ENCODE data around the gene ZNF385B. TPM values are rescaled to one million over a fixed set of nuclear protein-coding genes. Genes with fewer than 3 reads are reported as not detected.

Gene ZNF385B
- total and polyA plus RNA-seq, 2 donors from 2014 or later = 5.9 to 10.9 TPM

- no peaks in the 10 kb centered on the region for H3K4me1 ChIP-seq (ENCODE audit: control insufficient read depth in 2 of 3, insufficient read depth in 2 of 3, low read depth in 1 of 3, low read length in 3 of 3)
- intact Hi-C loops (cut with DNase I) = no loop called here
- no peak overlapping the region for H3K9ac ChIP-seq (ENCODE audit: low read length in 3 of 3)
- TF ChIP-seq, protein P1, sequence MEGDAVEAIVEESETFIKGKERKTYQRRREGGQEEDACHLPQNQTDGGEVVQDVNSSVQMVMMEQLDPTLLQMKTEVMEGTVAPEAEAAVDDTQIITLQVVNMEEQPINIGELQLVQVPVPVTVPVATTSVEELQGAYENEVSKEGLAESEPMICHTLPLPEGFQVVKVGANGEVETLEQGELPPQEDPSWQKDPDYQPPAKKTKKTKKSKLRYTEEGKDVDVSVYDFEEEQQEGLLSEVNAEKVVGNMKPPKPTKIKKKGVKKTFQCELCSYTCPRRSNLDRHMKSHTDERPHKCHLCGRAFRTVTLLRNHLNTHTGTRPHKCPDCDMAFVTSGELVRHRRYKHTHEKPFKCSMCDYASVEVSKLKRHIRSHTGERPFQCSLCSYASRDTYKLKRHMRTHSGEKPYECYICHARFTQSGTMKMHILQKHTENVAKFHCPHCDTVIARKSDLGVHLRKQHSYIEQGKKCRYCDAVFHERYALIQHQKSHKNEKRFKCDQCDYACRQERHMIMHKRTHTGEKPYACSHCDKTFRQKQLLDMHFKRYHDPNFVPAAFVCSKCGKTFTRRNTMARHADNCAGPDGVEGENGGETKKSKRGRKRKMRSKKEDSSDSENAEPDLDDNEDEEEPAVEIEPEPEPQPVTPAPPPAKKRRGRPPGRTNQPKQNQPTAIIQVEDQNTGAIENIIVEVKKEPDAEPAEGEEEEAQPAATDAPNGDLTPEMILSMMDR (IDR thresholded peaks at IDR 0.05; ENCODE audit: borderline replicate concordance, extremely low read depth, insufficient read depth) = no peak
- no peaks in the 10 kb centered on the region for H3K9me3 ChIP-seq (ENCODE audit: control insufficient read depth in 2 of 3, insufficient read depth in 1 of 3, low read length in 3 of 3)
- H3K27me3 ChIP-seq (ENCODE audit: control insufficient read depth, insufficient read depth, low read length) = no peaks in the 10 kb centered on the region
- no peaks in the 10 kb centered on the region for H3K36me3 ChIP-seq (ENCODE audit: control insufficient read depth in 2 of 3, insufficient read depth in 3 of 3, low read length in 3 of 3)
- no peak for DNase-seq
- H3K4me3 ChIP-seq (ENCODE audit: low read length in 3 of 3) = no peak overlapping the region
- no peak overlapping the region for H3K27ac ChIP-seq (ENCODE audit: low read depth in 2 of 2, low read length in 2 of 2)
- no peak for FAIRE-seq
Observed at GRCh38 chr2:179773986-179774385, 87.4 kb downstream of the ZNF385B start.

GRCh38 chr2:179772346-179772745, 89.1 kb downstream of the ZNF385B start:
- Histone ChIP-seq H3K9me3 (ENCODE audit: control insufficient read depth in 2 of 3, insufficient read depth in 1 of 3, low read length in 3 of 3) (no peaks in the 10 kb centered on the region), H3K4me3 (ENCODE audit: low read length in 3 of 3) (no peak overlapping the region), H3K27me3 (ENCODE audit: control insufficient read depth, insufficient read depth, low read length) (no peaks in the 10 kb centered on the region), H3K27ac (ENCODE audit: low read depth in 2 of 2, low read length in 2 of 2) (no peak overlapping the region), H3K36me3 (ENCODE audit: control insufficient read depth in 2 of 3, insufficient read depth in 3 of 3, low read length in 3 of 3) (no peaks in the 10 kb centered on the region), H3K4me1 (ENCODE audit: control insufficient read depth in 2 of 3, insufficient read depth in 2 of 3, low read depth in 1 of 3, low read length in 3 of 3) (no peaks in the 10 kb centered on the region), H3K9ac (ENCODE audit: low read length in 3 of 3) (no peak overlapping the region)
- intact Hi-C loops (cut with DNase I) = no loop called here
- DNase-seq (no peak), FAIRE-seq (no peak)
- TF ChIP-seq, protein P1 (IDR thresholded peaks at IDR 0.05; ENCODE audit: borderline replicate concordance, extremely low read depth, insufficient read depth) = no peak

DNA sequence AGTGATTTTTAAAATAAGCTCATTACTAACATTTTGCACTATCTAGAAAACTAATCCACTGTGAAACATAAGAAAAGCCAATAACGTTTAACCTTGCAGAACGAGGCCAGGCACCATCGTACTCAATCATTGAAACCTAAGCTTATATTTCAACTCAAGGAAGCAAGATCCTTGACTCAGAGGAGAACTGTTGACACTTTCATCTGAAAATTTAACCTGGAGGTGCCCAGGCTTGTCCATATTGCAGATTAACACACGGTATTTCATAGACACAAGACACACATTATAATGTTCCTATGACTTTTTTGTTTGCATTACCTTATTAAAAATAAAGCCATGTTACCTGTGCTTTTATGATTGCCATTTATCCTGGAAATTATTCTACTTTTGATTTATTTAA, 89.6 kb downstream of the ZNF385B start:
- TF ChIP-seq, protein P1 (IDR thresholded peaks at IDR 0.05; ENCODE audit: borderline replicate concordance, extremely low read depth, insufficient read depth) = no peak
- FAIRE-seq = no peak
- Histone ChIP-seq H3K27me3 (ENCODE audit: control insufficient read depth, insufficient read depth, low read length) (no peaks in the 10 kb centered on the region), H3K4me1 (ENCODE audit: control insufficient read depth in 2 of 3, insufficient read depth in 2 of 3, low read depth in 1 of 3, low read length in 3 of 3) (no peaks in the 10 kb centered on the region), H3K27ac (ENCODE audit: low read depth in 2 of 2, low read length in 2 of 2) (no peak overlapping the region), H3K9ac (ENCODE audit: low read length in 3 of 3) (no peak overlapping the region), H3K36me3 (ENCODE audit: control insufficient read depth in 2 of 3, insufficient read depth in 3 of 3, low read length in 3 of 3) (no peaks in the 10 kb centered on the region), H3K4me3 (ENCODE audit: low read length in 3 of 3) (no peak overlapping the region), H3K9me3 (ENCODE audit: control insufficient read depth in 2 of 3, insufficient read depth in 1 of 3, low read length in 3 of 3) (no peaks in the 10 kb centered on the region)
- intact Hi-C loops (cut with DNase I) = no loop called here
- peak in 2 of 5 donors; percentile 22 to 26 for DNase-seq

- no peaks in the 10 kb centered on the region for H3K27me3 ChIP-seq (ENCODE audit: control insufficient read depth, insufficient read depth, low read length)
- intact Hi-C loops (cut with DNase I) = no loop called here
- H3K36me3 ChIP-seq (ENCODE audit: control insufficient read depth in 2 of 3, insufficient read depth in 3 of 3, low read length in 3 of 3) = no peaks in the 10 kb centered on the region
- H3K27ac ChIP-seq (ENCODE audit: low read depth in 2 of 2, low read length in 2 of 2) = no peak overlapping the region
- FAIRE-seq (no peak), DNase-seq (no peak)
- H3K9ac ChIP-seq (ENCODE audit: low read length in 3 of 3) = no peak overlapping the region
- no peak overlapping the region for H3K4me3 ChIP-seq (ENCODE audit: low read length in 3 of 3)
- TF ChIP-seq, protein P1 (IDR thresholded peaks at IDR 0.05; ENCODE audit: borderline replicate concordance, extremely low read depth, insufficient read depth) = no peak
- H3K9me3 ChIP-seq (ENCODE audit: control insufficient read depth in 2 of 3, insufficient read depth in 1 of 3, low read length in 3 of 3) = no peaks in the 10 kb centered on the region
- H3K4me1 ChIP-seq (ENCODE audit: control insufficient read depth in 2 of 3, insufficient read depth in 2 of 3, low read depth in 1 of 3, low read length in 3 of 3) = no peaks in the 10 kb centered on the region
Observed at GRCh38 chr2:179770029-179770428, 91.4 kb downstream of the ZNF385B start.
